NCI-H1105 (cell line): ENCODE measurements around the gene PBX3.
"Not testable (repeated sequence)": the region's sequence is repeated elsewhere in the genome, so short reads cannot be mapped to it uniquely, and the experiment has no call there.

ENCODE experiments used
- DNase-seq: peaks from one replicate; lab custom pipeline; 2025; lab: John Stamatoyannopoulos, UW

Gene PBX3

GRCh38 chr9:125822902-125823301 is 75.7 kb downstream of the PBX3 start:
- no peak for DNase-seq

DNA sequence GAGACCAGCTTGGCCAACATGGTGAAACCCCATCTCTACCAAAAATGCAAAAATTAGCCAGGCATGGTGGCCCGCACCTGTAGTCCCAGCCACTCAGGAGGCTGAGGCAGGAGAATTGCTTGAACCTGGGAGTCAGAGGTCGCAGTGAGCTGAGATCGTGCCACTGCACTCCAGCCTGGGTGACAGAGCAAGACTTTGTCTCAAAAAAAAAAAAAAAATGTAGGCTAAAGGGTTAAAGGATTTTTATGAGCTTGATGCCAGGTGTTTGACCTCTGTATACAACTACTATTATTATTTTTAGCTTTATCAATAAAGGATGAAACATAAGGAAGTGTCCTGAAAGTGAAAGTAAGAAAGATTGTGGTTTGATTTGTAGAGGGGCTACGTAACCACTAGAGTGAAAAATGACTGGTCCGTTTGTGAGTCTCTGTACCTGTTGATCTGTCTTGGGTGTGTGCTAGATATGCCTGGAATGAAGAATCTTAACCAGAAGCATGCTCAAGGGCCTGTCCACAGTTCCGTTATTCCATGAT is 76.8 kb downstream of the PBX3 start:
- not testable (repeated sequence) for DNase-seq

- no peak for DNase-seq
Measured at GRCh38 chr9:125825762-125826161, 78.6 kb downstream of the PBX3 start.

DNA sequence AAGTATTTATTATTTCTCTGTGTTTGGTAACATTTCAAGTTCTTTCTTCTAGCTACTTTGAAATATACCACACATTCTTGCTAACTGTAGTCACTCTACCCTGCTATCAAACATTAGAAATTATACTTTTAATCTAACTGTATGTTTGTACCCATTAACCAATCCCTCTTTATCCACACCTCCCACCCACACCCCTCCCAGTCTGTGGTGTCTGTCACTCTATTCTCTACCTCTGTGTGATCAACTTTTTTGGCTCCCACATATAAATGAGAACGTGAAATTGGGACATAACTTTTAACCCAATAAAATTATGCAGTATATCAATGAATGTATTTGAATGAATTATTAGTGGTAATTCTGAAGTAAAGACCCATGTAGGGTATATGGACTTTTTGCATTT is 79.7 kb downstream of the PBX3 start:
- DNase-seq = no peak

GRCh38 chr9:125829743-125830142 is 82.6 kb downstream of the PBX3 start:
- DNase-seq = no peak

GRCh38 chr9:125831054-125831453 is 83.9 kb downstream of the PBX3 start:
- DNase-seq = no peak

- DNase-seq = no peak
Measured at GRCh38 chr9:125831616-125832015, 84.4 kb downstream of the PBX3 start.

DNA sequence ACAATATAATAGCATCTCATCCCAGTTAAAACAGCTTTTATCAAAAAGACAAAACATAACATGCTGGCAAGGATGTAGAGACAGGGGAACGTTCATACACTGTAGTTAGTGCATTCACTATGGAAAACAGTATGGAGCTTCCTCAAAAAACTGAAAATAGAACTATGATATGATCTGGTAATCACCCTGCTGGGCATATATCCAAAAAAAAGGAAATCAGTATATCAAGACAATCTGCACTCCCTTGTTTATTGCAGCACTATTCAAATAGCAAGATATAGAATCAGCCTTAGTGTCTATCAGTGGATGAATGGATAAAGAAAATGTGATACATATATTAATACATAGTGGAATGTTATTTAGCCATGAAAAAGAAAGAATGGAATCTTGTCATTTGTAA is 88.5 kb downstream of the PBX3 start:
- no peak for DNase-seq

- no peak for DNase-seq
Measured at GRCh38 chr9:125839317-125839716, 92.1 kb downstream of the PBX3 start.

GRCh38 chr9:125841444-125841843 is 94.3 kb downstream of the PBX3 start:
- DNase-seq = no peak

DNA sequence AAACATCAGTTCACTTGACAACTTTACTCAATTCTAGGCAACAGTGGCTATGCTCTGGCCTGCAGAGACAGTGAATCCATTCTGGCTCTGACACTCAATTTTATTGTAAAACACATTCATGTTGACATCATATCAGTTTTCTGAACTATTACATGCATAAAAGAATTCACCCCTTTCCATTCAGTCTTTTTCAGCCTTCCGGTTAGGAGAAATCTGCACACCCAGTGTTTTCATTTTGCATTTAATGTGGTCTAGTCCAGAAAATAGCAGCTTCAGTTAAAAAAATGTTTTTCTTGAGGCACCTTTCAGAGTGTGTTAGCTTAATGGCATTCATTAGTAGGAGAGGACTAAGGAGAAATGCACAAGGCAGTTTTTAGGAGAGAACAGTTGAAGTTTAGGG is 95.1 kb downstream of the PBX3 start:
- no peak for DNase-seq

DNA sequence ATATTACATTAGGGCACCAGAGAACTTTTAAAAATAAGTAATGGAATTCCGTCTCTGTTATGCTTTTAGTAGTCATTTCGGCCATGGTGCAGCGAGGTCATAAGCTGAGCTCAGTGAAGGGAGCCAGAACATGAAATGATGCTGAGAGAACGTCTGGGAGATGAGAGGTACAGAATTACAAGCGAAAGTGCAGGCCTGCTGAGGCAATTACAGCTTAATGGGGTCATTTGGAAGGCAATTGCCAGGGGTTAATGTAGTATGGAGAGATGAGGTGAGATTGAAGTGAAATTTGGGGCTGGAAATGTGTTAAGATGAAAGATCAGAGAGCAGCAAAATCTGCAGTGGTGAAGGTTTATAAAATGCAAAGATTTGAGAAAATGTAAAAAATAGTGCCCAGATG is 96.5 kb downstream of the PBX3 start:
- DNase-seq = no peak

DNA sequence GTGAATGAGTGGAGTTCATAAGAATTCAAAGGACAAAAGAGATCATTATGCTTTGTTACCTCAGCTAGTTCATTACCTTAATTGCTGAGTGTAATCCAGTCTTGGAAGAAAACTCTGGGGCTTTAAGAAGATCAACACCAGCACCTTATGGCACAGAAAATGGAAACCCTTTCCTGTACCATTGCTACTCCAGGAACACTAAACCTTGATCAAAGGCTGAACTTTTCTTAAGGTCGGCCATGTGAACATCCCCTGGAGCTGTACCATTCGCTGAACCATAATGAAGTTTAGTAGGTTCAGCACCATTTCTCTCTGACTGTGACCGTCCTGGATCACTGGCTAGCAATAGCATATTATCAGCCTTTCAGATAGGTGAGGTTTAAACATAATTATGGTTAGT is 97.4 kb downstream of the PBX3 start:
- no peak for DNase-seq

GRCh38 chr9:125845271-125845808 is 98.2 kb downstream of the PBX3 start:
- no peak for DNase-seq

- DNase-seq = no peak
Measured at GRCh38 chr9:125847735-125848134, 100.6 kb downstream of the PBX3 start.

DNA sequence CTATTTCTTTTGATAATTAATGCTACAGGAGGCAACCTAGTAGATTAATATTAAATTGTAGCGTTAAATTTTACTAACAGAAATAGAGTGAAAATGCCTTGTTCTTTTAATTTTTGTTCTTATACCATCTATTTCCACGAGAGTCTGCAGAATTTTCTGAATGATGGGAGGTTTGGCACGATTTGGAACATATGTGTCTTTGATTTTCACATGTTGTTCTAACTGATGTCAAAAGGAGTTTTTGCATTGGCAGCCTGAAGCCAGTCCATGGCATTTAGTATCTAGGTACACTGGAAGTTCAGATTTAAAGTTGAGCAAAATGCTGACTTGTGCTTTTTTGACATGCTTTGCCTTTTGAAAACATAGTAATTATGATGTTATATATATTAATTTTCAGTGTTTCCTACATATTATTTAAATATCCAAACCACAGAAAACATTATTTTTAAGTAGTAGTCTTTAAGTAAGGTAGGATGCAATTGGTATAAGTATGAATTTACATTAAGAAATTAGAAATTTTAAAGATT is 103.0 kb downstream of the PBX3 start:
- DNase-seq = no peak

DNA sequence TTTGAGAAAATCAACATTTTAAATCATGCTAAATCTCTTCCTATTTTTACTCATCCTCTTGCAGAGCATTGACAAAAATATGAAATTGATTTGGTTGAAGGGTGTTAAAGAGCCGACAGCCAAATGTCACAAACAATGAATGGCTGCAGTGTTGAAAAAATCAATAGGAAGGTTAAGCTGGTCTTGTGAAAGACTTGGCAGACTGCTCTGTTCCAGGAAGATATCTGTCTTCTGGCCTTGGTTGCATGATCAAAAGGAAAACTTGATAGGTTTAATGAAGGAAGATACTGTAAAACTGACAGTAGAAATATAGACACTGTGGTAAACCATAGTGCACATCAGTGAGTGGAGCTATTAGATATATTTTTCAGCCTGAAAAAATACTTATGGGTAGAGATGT is 103.6 kb downstream of the PBX3 start:
- DNase-seq = no peak

- no peak for DNase-seq
Measured at GRCh38 chr9:125851979-125852378, 104.8 kb downstream of the PBX3 start.

- DNase-seq = no peak
Measured at GRCh38 chr9:125852386-125852785, 105.2 kb downstream of the PBX3 start.

DNA sequence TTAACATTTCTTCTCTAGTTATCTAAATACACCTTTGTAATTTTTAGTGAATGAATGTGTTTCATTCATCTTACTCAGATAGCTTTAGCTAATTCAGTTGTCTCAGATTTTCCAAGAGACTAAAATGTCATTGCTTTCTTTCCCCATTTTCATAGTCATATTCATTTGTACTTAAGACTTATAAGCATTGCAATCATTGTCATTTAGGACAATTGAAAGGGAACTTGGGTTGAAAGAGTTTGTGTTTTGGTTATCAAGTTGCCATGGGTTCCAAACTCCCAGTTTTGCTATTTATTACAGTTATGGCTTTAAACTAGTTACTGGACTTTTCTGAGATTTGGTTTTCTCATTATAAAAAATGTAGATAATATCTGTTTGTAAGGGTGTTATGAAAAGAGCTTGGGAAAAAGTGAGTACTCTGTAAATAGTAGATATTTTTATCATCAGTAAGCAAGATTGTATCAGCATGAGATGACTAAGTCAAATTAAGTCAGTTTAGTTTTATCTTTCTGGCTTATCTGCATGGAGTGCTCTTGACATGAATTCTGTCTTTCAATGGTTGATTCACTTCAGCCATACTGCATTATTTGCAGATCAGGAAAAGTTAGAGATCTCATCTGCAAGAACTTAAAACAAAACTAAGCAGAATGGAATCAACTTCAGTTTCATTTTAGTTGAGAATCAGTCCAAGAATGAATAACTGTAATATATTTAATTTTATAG is 107.5 kb downstream of the PBX3 start:
- no peak for DNase-seq

DNA sequence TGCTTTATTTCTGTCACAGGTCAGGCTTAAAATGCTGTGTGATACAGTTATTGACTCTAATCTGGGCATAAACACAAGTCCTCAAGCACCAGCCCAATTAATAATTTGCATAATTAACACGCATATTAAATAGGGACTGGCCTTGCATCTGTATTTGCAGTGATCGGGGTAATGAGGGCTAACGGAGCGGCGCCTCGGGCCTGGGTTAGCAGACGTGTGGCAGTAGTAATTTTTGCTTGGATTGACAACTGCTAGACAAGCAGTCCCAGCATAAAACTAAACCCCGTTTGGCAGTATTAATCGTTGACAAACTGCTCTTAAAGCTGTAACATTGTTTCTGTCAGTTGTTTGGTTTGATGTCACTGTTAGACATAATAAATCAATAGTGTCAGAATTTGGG is 109.2 kb downstream of the PBX3 start:
- DNase-seq = no peak

- no peak for DNase-seq
Measured at GRCh38 chr9:125861405-125862058, 114.4 kb downstream of the PBX3 start.

- DNase-seq = no peak
Measured at GRCh38 chr9:125863923-125864322, 116.8 kb downstream of the PBX3 start.
